LoVo (cell line): Measurements from ENCODE around the gene RABEP1.

Experiments used
- DNase-seq: peaks from one replicate; pipeline ENCODE4 v3.0.0-alpha.2; 2016; ENCODE audit warnings: low spot score

Gene RABEP1

GRCh38 chr17:5362162-5362811 lies 80.2 kb downstream of the RABEP1 start:
- no peak for DNase-seq

GRCh38 chr17:5364156-5364555 lies 82.1 kb downstream of the RABEP1 start:
- no peak for DNase-seq

GRCh38 chr17:5364696-5365095 lies 82.6 kb downstream of the RABEP1 start:
- no peak for DNase-seq

- no peak for DNase-seq
These were observed 83.7 kb downstream of the RABEP1 start for GRCh38 chr17:5365831-5366230.

- DNase-seq = no peak
These were observed 88.3 kb downstream of the RABEP1 start for GRCh38 chr17:5370411-5370810.

GRCh38 chr17:5373112-5373511 lies 91.0 kb downstream of the RABEP1 start:
- DNase-seq = no peak

- no peak for DNase-seq
These were observed 96.6 kb downstream of the RABEP1 start for GRCh38 chr17:5378566-5379207.

- DNase-seq = no peak
These were observed 97.4 kb downstream of the RABEP1 start for GRCh38 chr17:5379351-5380107.

- DNase-seq = no peak
These were observed 98.5 kb downstream of the RABEP1 start for GRCh38 chr17:5380491-5381135.

- no peak for DNase-seq
These were observed 99.5 kb downstream of the RABEP1 start for GRCh38 chr17:5381542-5381941.

GRCh38 chr17:5391678-5392077 lies 109.6 kb downstream of the RABEP1 start:
- DNase-seq = no peak

GRCh38 chr17:5396612-5397011 lies 114.5 kb downstream of the RABEP1 start:
- no peak for DNase-seq

- DNase-seq = no peak
These were observed 117.7 kb downstream of the RABEP1 start for GRCh38 chr17:5399767-5400166.

GRCh38 chr17:5405400-5405799 lies 123.3 kb downstream of the RABEP1 start:
- no peak for DNase-seq

- no peak for DNase-seq
These were observed 126.1 kb downstream of the RABEP1 start for GRCh38 chr17:5408186-5408585.

GRCh38 chr17:5410594-5411272 lies 128.6 kb downstream of the RABEP1 start:
- no peak for DNase-seq

- DNase-seq = peak; percentile 89
These were observed 131.6 kb downstream of the RABEP1 start for GRCh38 chr17:5413682-5414081.

- DNase-seq = peak; percentile 27
These were observed 134.8 kb downstream of the RABEP1 start for GRCh38 chr17:5416901-5417300.

GRCh38 chr17:5418858-5419355 lies 136.8 kb downstream of the RABEP1 start:
- peak; percentile 57 for DNase-seq

- peak; percentile 98 for DNase-seq
These were observed 137.4 kb downstream of the RABEP1 start, which contains the start of gene NUP88 for GRCh38 chr17:5419356-5419958. Gene NUP88 (minus strand): TSS chr17:5419662. CDS start chr17:5419650, 12 bp downstream.

GRCh38 chr17:5419959-5420653 lies 138.0 kb downstream of the RABEP1 start, which contains the start of gene RPAIN:
Gene RPAIN (plus strand): TSS chr17:5420182. CDS start chr17:5420211, 29 bp downstream.
- DNase-seq = peak; percentile 86
